CD4-positive, alpha-beta T cell treated with Interferon gamma for 1 hour (primary cell): Measurements from ENCODE around the gene SALL4.

ENCODE experiments used
- DNase-seq: peaks from one replicate; pipeline ENCODE4 v3.0.0-alpha.2; 2020

SALL4 gene

GRCh38 chr20:51734876-51735720 lies 67.2 kb downstream of the SALL4 start:
- DNase-seq: no peak

GRCh38 chr20:51733070-51733469 lies 69.3 kb downstream of the SALL4 start:
- DNase-seq: no peak
